Dendritic cell treated with granulocyte-macrophage colony-stimulating factor and Interleukin-4, amounts not matched to agents 40 ng/mL and 50 ng/mL, for 4 days (primary cell): ENCODE results near the gene DDX24.

Source experiments
- H3K27ac Mint-ChIP-seq: one replicate; pipeline ENCODE4 v1.8.0; 2022; ENCODE audit warnings: mild to moderate bottlenecking, mixed read lengths
- H3K27me3 Mint-ChIP-seq: one replicate; pipeline ENCODE4 v1.8.0; 2022; ENCODE audit warnings: mild to moderate bottlenecking, mixed read lengths
- H3K36me3 Mint-ChIP-seq: one replicate; pipeline ENCODE4 v1.8.0; 2022; ENCODE audit warnings: low read depth, mixed read lengths
- H3K4me1 Mint-ChIP-seq: one replicate; pipeline ENCODE4 v1.8.0; 2022; ENCODE audit warnings: low read depth, mixed read lengths
- H3K4me3 Mint-ChIP-seq: one replicate; pipeline ENCODE4 v1.8.0; 2022; ENCODE audit warnings: mild to moderate bottlenecking, moderate library complexity, mixed read lengths
- H3K9me3 Mint-ChIP-seq: one replicate; pipeline ENCODE4 v1.8.0; 2022; ENCODE audit warnings: mixed read lengths
- intact Hi-C: fragments of 100-400 bp; cut with micrococcal nuclease; formaldehyde crosslinking; loops from one replicate; pipeline ENCODE4 v1.15.0; 2022

The DDX24 gene

GRCh38 chr14:94121485-94121884 lies 40.5 kb upstream of the DDX24 start:
- Mint-ChIP-seq H3K36me3 (peaks cover 3% of the 10 kb centered on the region), H3K27ac (no peak overlapping the region), H3K9me3 (peaks cover 19% of the 10 kb centered on the region), H3K27me3 (peaks cover 31% of the 10 kb centered on the region), H3K4me1 (no peaks in the 10 kb centered on the region), H3K4me3 (no peak overlapping the region)
- intact Hi-C loops = no loop called here

- Mint-ChIP-seq H3K4me1 (peaks cover 3% of the 10 kb centered on the region), H3K9me3 (peaks cover 19% of the 10 kb centered on the region), H3K27ac (no peak overlapping the region), H3K4me3 (no peak overlapping the region), H3K27me3 (peaks cover 38% of the 10 kb centered on the region), H3K36me3 (no peaks in the 10 kb centered on the region)
- intact Hi-C loops = no loop called here
Measured at GRCh38 chr14:94120667-94121340, 39.8 kb upstream of the DDX24 start.

- H3K36me3 Mint-ChIP-seq = no peaks in the 10 kb centered on the region
- H3K9me3 Mint-ChIP-seq = peaks cover 19% of the 10 kb centered on the region
- no peak overlapping the region for H3K27ac Mint-ChIP-seq
- peaks cover 19% of the 10 kb centered on the region for H3K4me1 Mint-ChIP-seq
- H3K4me3 Mint-ChIP-seq = no peak overlapping the region
- intact Hi-C loops = no loop called here
- peaks cover 43% of the 10 kb centered on the region for H3K27me3 Mint-ChIP-seq
Measured at GRCh38 chr14:94119071-94119470, 38.1 kb upstream of the DDX24 start.

DNA sequence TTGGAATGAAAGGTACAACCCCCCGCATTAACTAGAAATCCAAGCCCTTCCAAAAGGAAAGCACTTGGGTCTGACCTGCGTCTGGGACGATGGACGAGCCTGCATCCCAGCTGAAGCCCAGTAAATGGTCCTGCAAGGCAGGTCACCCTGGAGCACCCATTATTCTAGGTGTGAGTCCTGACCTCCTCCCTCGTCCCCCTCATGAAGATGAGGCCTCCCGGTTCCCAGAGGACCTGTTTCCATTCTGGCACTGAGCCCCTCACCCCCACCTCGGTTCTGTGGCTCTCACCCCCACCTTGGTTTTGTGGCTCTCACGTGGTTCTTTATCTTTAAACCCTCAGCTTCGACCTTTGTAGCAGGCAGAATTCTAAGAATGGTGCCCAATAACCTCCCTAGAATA lies 36.9 kb upstream of the DDX24 start:
- peaks cover 43% of the 10 kb centered on the region for H3K27me3 Mint-ChIP-seq
- peaks cover 19% of the 10 kb centered on the region for H3K9me3 Mint-ChIP-seq
- intact Hi-C loops = no loop called here
- no peaks in the 10 kb centered on the region for H3K36me3 Mint-ChIP-seq
- peaks cover 19% of the 10 kb centered on the region for H3K4me1 Mint-ChIP-seq
- no peak overlapping the region for H3K4me3 Mint-ChIP-seq
- H3K27ac Mint-ChIP-seq = no peak overlapping the region

DNA sequence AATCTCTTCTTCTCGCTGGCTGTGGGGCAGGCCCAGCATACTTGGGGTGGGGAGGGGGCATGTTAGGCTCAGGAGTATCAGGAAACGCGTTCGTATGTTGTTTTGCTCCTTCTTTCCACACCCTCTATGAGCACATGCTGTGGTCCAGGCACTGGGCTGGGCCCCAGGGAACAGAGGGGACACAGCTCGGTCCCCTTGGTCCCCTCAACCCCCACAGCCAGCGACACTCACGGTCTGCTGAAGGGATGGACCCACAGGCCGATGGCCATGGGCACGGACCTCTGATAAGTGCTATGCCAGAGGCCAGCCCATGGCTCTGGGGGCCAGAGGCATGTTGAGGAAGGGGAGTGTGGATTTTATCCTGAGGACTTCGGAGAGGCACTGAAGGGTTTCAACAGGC lies 35.7 kb upstream of the DDX24 start:
- Mint-ChIP-seq H3K9me3 (peaks cover 19% of the 10 kb centered on the region), H3K4me1 (peaks cover 24% of the 10 kb centered on the region), H3K27ac (no peak overlapping the region), H3K27me3 (peaks cover 38% of the 10 kb centered on the region), H3K36me3 (no peaks in the 10 kb centered on the region), H3K4me3 (no peak overlapping the region)
- intact Hi-C loops = no loop called here

GRCh38 chr14:94115631-94116030 lies 34.6 kb upstream of the DDX24 start:
- Mint-ChIP-seq H3K27ac (peak overlapping the region; percentile 69), H3K9me3 (peaks cover 14% of the 10 kb centered on the region), H3K36me3 (no peaks in the 10 kb centered on the region), H3K4me3 (no peak overlapping the region), H3K27me3 (peaks cover 32% of the 10 kb centered on the region), H3K4me1 (peaks cover 24% of the 10 kb centered on the region)
- intact Hi-C loops = no loop called here

GRCh38 chr14:94115058-94115591 lies 34.1 kb upstream of the DDX24 start:
- Mint-ChIP-seq H3K9me3 (peaks cover 9% of the 10 kb centered on the region), H3K36me3 (no peaks in the 10 kb centered on the region)

DNA sequence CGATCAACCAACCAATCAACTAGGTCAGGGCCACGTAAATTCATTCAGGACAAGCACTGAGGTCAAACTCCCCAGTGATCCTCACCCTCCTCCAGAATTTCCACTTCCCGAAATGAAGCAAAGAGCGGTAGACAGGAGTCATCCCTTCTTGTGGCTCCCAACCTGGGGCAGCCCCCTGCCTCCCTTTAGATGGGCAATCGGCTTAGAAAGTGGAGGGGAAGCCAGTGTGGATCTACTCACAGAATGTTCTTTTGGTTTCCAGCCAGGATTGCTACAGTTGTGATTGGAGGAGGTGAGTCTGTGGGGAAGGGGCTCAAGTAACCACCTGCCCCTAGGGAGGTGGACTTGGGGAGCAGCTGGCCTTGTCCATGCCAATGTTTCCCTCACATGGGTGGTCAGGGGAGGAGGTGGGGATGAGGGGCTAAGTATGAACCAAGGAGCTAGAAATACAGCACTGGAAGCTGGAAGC lies 33.6 kb upstream of the DDX24 start:
- no peaks in the 10 kb centered on the region for H3K36me3 Mint-ChIP-seq
- peaks cover 5% of the 10 kb centered on the region for H3K9me3 Mint-ChIP-seq
- H3K4me1 Mint-ChIP-seq = peaks cover 24% of the 10 kb centered on the region
- intact Hi-C loops = no loop called here
- H3K4me3 Mint-ChIP-seq = peak overlapping the region; percentile 20
- H3K27me3 Mint-ChIP-seq = peaks cover 30% of the 10 kb centered on the region
- peak overlapping the region; percentile 69 for H3K27ac Mint-ChIP-seq

More at GRCh38 chr14:94115058-94115591, 34.1 kb upstream of the DDX24 start:
- Mint-ChIP-seq H3K4me3 (peak overlapping the region; percentile 20), H3K27ac (peak overlapping the region; percentile 69), H3K4me1 (peaks cover 24% of the 10 kb centered on the region), H3K27me3 (peaks cover 31% of the 10 kb centered on the region)
- intact Hi-C loops = no loop called here

DNA sequence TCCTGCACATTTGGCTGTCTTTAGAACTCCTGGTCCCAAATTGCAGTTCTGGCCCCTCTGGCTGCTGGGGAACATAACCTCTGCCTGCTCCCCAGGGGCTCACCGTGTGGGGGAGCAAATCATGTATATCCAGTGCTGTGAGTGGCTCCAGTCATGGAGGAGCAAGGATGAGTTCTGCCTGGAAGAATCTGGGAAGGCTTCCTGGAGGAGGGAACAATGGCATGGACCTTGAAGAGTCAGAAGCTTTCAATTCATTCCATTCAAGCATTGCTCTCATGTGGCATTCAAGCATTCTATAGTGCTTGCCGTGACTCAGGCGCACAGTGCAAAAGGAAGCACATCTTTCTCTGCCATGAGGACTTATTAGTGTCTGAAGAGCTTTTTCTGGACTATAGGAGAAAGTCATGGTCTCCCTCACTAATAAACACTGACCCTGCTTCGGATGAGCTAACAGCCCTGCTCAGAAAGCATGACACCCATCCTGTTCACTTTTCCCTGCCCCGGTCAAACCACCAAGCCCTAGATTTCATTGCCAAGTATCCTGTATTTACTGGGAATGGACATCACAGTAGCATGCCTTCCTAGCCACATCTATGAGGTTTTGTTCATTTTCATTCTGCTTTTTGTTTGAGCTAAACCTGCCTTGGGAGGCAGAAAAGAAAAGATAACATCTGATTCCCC lies 33.0 kb upstream of the DDX24 start:
- intact Hi-C loops = no loop called here
- H3K4me1 Mint-ChIP-seq = peaks cover 24% of the 10 kb centered on the region
- no peak overlapping the region for H3K4me3 Mint-ChIP-seq
- H3K27ac Mint-ChIP-seq = peak overlapping the region; percentile 69
- H3K27me3 Mint-ChIP-seq = peaks cover 24% of the 10 kb centered on the region
- no peaks in the 10 kb centered on the region for H3K36me3 Mint-ChIP-seq
- H3K9me3 Mint-ChIP-seq = no peaks in the 10 kb centered on the region

GRCh38 chr14:94113490-94113889 lies 32.5 kb upstream of the DDX24 start:
- no peak overlapping the region for H3K4me3 Mint-ChIP-seq
- intact Hi-C loops = no loop called here
- peaks cover 24% of the 10 kb centered on the region for H3K4me1 Mint-ChIP-seq
- no peaks in the 10 kb centered on the region for H3K9me3 Mint-ChIP-seq
- H3K27ac Mint-ChIP-seq = no peak overlapping the region
- H3K27me3 Mint-ChIP-seq = peaks cover 23% of the 10 kb centered on the region
- no peaks in the 10 kb centered on the region for H3K36me3 Mint-ChIP-seq

DNA sequence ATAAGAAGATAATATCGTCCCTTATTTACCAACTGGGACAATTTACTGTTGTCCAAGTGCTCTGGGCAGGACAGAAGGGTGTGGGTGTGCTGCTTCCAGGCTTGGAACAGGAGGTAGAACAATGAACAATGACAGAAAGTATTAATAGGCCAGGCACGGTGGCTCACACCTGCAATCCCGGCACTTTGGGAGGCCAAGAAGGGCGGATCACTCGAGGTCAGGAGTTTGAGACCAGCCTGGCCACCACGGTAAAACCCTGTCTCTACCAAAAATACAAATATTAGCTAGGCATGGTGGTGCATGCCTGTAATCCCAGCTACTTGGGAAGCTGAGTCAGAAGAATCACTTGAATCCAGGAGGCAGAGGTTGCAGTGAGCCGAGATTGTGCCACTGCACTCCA lies 32.1 kb upstream of the DDX24 start:
- H3K36me3 Mint-ChIP-seq = no peaks in the 10 kb centered on the region
- intact Hi-C loops = no loop called here
- H3K27ac Mint-ChIP-seq = peak overlapping the region; percentile 30
- peaks cover 24% of the 10 kb centered on the region for H3K4me1 Mint-ChIP-seq
- peaks cover 20% of the 10 kb centered on the region for H3K27me3 Mint-ChIP-seq
- no peak overlapping the region for H3K4me3 Mint-ChIP-seq
- no peaks in the 10 kb centered on the region for H3K9me3 Mint-ChIP-seq

DNA sequence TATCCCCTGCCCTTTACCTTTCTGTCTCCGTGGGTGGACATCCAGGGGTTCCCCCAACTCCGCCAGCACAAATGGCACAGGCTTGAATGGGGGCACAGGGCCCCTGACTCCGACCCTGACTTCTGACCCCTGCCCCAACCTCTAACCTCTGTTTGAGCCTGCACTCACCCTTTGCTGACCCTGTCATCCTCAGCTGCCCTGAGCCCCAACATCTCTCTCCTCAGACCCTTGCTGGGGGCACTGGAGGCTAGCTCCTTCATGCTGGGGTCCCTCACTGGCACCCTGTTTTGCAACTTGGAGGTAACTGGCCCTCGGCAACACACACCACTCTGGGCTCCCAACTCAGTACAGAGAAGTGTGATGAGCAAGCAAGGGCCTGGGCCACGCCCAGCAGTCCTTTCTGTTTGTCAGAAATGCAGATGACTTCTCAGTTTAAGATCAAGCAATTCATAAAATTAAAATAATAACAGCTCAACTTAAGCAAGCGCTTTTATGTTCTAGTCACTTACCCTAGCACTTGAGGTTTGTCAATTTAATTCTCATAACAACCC lies 31.6 kb upstream of the DDX24 start:
- peaks cover 15% of the 10 kb centered on the region for H3K27me3 Mint-ChIP-seq
- H3K4me3 Mint-ChIP-seq = no peak overlapping the region
- intact Hi-C loops = no loop called here
- peak overlapping the region; percentile 30 for H3K27ac Mint-ChIP-seq
- H3K4me1 Mint-ChIP-seq = peaks cover 24% of the 10 kb centered on the region
- no peaks in the 10 kb centered on the region for H3K36me3 Mint-ChIP-seq
- no peaks in the 10 kb centered on the region for H3K9me3 Mint-ChIP-seq

DNA sequence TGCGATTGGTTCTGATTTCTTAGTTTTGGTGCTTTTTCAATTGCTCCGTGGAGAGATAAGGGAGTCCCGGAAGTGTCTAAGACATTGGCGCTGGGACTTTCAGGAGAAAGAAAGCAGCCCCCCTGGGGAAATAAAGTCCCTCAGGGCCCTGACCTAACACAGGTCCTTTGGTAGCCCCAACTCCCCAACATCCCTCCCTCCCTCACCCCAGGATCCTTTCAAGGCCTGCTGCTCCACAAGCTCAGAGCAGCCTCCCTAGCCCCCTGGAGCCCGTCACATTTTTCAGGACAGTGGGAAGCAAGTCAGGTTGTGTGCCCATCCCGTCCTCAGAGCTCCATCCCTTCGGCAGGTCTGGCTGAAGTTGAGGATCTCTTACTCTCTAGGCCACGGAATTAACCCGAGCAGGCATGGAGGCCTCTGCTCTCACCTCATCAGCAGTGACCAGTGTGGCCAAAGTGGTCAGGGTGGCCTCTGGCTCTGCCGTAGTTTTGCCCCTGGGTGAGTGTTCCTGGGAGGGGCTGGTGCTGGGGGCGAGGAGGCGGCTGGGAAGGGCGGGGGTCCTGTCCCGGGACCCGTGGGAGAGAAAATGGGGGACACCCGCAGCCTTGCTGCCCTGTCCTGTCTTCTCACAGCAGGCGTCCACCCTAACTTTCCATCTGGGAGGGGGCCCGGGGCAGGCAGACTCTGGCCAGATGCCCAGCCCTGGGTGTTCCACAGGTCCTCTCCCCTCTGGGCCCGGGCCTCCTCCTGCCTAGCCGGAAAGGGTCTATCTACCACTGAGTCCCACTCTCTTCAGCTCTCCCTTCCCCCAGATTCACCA lies 30.5 kb upstream of the DDX24 start:
- Mint-ChIP-seq H3K9me3 (no peaks in the 10 kb centered on the region), H3K4me3 (no peak overlapping the region), H3K4me1 (peaks cover 24% of the 10 kb centered on the region), H3K27ac (peak overlapping the region; percentile 30), H3K36me3 (no peaks in the 10 kb centered on the region), H3K27me3 (peaks cover 11% of the 10 kb centered on the region)
- intact Hi-C loops = no loop called here
